ENCODE measurements around the gene SPATA46.
"Not testable (repeated sequence)": the region's sequence is repeated elsewhere in the genome, so short reads cannot be mapped to it uniquely, and the experiment has no call there.

SPATA46 gene, protein sequence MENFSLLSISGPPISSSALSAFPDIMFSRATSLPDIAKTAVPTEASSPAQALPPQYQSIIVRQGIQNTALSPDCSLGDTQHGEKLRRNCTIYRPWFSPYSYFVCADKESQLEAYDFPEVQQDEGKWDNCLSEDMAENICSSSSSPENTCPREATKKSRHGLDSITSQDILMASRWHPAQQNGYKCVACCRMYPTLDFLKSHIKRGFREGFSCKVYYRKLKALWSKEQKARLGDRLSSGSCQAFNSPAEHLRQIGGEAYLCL

DNA sequence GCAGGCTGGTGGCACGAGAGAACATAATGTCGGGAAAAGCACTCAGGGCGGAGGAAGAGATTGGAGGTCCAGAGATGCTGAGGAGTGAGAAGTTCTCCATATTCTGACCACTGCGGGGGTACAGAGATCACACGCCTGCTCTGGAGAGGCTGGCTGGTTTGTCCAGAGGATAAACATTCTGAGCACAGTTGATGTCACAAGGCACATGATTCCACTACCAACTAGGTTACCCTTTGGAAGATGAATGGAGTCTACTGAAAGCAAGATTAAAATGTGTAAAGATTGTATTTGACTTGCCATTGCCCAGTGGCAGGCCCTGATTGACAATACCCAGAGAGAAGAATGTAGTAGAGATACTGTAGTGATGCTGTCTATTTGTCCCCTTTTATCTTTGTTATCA is at the start of gene SPATA46:
Gene SPATA46 (minus strand): TSS at position 164 of the 400 bp plus-strand sequence. CDS start 64 bp downstream, at position 100.
- DNase-seq: no peak

GRCh38 chr1:162422662-162423375 is 46.2 kb upstream of the SPATA46 start:
- DNase-seq: no peak

DNA sequence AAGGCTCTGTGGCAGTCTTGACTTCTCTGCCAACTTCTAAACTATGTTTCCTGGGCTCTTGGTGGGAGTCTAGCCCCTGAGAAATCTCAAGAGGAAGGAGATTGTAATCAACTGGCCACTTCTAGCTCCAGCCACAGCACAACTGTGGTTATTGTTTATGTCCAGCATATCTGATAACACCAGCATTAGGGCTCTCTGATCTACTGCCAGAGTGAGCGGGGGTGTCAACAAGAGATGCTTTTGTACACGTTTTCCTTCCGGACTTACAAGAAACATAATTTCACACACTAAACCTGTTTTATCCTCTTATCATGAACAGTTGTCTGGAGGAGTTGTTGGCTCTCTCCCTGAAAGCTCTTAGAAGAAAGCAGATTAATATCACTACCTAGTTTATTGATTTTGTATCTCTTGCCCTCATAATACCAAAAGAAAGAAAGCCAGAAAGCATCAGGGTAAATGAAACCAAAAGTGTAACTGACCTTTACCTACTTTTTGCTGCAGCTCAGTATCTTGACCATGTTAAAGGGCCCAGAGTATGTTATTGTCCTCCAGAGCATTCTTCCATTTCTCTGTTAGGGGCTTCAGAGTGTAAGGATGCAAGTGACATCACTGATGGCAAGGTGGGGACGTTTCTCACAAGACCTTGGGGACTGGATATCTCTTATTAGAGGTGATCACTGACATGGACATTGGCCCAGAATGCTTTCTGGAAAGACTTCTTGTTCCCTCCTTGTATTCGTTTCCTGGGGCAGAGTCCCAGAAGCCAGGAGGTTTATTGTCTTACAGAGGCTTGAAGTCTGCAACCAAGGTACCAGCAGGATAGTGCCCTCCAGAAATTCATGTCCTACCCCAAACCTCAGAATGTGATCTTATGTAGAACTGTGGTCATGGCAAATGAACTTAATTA is 44.9 kb upstream of the SPATA46 start:
- no peak for DNase-seq

GRCh38 chr1:162420120-162420519 is 43.5 kb upstream of the SPATA46 start:
- DNase-seq: no peak

- DNase-seq: not testable (repeated sequence)
These were observed 42.8 kb upstream of the SPATA46 start for GRCh38 chr1:162419450-162419931.

GRCh38 chr1:162418584-162418983 is 41.9 kb upstream of the SPATA46 start:
- DNase-seq: not testable (repeated sequence)

DNA sequence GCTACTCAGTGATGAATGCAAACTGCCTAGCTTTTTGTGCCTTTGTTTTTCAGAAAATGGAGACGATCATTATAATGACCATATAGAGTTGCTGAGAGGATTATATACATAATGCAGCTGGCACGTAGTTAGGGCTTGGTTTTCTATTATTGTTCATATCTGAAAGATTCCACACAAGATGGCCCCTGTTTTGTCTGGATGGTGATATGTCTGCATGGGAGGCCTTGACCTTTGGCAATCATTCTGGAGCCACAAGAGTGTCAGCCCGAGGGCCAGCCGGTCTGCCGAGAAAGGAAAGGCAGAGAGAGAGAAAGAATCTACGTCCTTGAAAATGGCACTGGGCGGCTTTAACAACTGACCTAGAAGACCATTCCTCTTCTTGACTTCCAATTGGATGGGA is 41.0 kb upstream of the SPATA46 start:
- DNase-seq: no peak

DNA sequence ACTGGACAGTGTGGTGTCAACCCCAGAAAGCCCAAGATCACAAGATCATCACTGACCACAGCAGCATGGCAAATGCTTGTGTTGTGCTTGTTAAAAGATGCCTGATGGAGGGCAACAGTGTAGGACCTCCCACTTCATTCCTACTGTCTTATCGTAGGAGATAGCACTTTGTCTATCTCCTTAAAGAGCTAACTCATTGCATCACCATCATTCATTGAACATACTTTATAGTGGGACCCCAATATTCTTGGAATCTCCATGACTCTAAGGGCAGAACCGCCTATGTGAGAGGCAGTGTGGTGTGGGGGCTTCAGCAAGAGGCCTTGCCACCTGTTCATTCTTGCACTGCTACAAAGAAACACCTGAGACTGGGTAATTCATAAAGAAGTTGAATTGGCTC is 40.3 kb upstream of the SPATA46 start:
- no peak for DNase-seq

DNA sequence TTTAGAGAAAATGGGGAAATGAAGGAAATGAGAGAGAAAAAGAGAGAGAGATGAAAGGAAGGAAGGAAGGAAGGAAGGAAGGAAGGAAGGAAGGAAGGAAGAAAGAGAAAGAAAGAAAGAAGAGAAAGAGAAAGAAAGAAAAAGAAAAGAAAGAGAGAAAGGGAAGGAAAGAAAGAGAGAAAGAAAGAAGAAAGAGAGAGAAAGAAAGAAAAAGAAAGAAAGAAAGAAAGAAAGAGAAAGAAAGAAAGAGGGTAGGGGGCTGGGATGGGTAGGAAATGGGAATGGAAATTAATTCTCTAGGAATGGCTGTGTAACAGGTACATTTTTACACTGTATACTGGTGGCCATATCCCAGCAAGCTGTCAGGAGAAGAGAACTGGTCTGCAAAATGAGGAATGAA is 39.6 kb upstream of the SPATA46 start:
- DNase-seq: no peak

GRCh38 chr1:162412002-162412401 is 35.3 kb upstream of the SPATA46 start, which contains the start of gene SH2D1B:
Gene SH2D1B, minus strand, starts transcription at chr1:162412136. Its CDS starts 120 bp downstream, at chr1:162412016.
- no peak for DNase-seq

DNA sequence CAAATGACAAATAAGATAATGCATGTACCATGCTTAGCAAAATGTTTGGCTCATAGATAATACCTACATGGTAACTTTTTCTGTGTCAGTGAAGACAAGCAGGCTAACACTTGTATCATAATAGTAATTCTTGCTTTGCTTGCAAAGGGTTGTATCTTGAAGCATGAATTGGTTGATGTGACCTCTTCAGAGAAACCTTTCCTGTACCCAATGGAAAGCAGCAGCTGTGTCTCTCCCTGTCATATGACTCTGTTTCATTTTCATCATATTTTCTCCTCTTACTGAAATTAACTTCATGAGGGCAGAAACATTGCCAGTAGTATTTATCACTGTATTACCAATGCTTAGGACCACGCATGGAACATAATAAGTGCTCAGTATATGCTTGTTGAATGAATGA is 30.9 kb upstream of the SPATA46 start:
- no peak for DNase-seq

DNA sequence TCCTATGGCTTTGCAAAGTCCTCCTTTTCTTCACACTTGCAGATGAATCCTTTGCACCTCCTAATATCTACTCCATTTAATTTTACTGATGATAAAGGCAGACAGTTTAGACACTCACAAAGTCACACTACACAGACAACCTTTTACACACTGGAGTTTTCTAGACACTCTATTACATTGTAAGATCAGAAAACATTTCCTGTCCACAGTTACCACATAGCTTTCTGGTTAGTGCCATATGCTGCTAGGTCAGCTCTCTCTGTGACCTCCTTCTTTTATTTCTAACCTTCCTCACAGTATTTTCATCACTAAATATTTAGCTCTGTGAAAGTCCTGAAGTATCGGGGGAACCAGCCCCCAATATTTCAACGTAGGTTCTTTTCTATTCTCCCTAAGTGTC is 30.2 kb upstream of the SPATA46 start:
- no peak for DNase-seq

DNA sequence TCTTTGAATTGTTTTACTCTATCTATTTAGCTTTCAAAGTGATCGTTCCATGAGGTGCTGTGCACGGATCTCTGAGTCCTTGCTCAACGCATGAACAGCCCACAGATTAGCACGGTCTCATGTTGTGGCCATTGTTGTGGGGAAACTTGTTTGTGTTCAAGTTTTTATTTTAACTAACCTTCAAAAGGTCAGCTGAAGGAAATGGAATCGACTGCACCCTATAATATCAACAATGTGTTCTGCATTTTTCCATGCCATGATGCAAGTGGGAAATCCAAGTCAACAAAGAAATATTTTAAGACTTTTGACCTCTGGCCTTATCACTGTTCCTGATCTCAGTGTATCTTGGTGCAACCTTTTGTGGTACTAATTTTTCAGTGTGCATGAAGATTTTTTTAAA is 29.1 kb upstream of the SPATA46 start:
- no peak for DNase-seq

GRCh38 chr1:162404550-162405160 is 28.0 kb upstream of the SPATA46 start:
- no peak for DNase-seq

DNA sequence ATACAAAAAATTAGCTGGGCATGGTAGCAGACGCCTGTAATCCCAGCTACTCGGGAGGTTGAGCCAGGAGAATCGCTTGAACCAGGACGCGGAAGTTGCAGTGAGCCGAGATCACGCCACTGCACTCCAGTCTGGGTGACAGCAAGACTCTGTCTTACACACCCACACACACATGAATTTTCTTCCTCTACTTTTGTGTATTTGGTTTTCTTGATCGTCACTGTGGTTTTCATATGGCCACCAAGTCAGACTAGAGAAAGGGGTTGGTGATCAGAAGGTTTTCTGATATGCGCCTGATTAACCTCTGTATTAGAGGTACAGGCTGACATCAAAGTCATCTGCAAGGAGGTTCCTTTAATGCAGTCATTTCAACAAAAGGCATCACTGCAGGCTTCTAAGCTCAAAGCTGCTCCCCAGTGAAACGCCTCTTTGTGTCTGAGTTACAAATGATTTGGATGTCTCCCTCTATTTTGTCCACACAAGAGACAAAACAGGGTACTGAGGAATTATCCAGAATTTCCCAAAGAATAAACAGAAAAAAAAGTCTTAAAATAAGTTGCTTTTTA is 24.2 kb upstream of the SPATA46 start:
- DNase-seq: no peak

DNA sequence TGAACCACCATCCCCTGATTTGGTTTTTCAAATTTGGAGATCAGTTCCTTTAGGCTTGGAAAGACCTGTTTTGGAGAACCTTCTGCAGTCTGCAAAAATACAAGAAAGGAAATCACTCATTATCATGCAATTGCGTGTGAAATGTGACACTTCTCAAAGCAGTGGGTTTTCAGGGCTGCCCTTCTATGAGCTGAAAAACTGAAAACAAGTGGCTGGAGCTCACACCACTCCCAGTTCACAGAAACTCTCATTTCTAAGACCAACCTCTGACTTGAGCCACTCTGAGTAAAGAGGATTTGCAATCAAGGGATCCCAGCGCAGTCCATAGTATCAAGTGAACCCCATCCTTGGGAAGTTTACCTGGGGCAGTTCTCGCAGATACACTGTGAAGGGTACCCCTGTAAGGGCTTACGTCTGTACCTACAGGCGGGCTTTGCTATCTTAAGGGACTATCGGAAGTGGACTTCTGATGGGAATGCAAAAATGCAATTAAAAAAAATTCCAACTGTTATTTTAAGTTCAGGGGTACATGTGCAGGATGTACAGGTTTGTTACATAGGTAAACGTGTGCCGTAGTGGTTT is 22.4 kb upstream of the SPATA46 start:
- no peak for DNase-seq

DNA sequence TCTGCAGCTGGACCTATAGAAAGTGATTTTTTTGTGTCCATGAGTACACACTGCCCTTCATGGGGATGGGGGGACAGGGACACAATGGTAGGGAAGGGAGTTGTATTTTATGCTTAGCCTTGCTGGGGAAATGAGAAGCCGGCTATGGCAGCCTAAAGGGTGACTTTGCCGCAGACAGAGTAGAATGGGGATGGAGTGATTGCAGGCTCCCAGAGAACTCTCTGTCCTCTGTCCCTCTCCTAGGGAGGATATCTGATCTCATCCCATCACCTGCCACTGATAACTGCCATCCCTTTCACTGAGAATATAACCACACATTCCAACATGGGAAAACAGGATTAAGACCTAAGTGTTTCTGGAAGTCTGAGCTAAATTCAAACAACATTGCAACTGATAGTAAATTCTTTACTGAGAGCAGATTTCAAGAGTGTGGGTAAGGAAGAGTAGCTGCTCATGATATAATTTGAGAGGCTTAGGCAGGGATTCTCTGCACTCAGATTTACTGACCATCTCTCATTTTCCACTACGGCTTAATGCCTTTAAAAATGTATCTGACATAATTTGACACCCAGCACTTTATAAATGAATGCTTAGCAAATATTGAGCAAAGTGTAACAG is 21.4 kb upstream of the SPATA46 start:
- DNase-seq: no peak

DNA sequence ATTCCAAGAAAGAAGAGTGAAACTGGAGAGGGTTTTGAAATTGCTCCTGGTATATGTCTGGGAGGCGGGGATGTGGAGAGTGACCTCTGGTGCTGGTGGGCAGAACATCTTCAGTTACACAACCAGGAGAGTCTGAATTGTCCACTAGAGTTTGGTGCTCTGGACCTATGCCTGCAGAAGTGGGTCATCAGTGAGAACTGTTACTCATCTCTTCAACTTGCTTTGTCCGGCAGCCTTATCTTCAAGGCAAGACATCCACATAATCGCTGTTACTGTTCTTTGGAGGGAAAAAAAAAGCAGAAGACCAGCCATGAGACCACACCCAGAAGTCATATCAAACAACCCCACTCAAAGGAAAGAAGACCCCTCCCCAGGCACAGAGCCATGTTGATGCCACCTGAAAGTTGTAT is 20.4 kb upstream of the SPATA46 start:
- no peak for DNase-seq

GRCh38 chr1:162396201-162396906 is 19.7 kb upstream of the SPATA46 start:
- DNase-seq: no peak

- DNase-seq: no peak
These were observed 15.3 kb upstream of the SPATA46 start for GRCh38 chr1:162391790-162392563.

All from NCI-H1048 (cell line).